B cell (primary cell): Measurements from ENCODE around the gene ESPNL.

Experiments used
- CTCF ChIP-seq: fragments of 200-600 bp; IDR thresholded peaks from one replicate; pipeline ENCODE4 v1.8.0; 2022; ENCODE audit warnings: antibody characterized with exemption, mild to moderate bottlenecking
- EZH2 ChIP-seq: IDR thresholded peaks from 2 replicates; pipeline ENCODE4 v1.6.1; 2012; ENCODE audit warnings: borderline replicate concordance, low read depth, mild to moderate bottlenecking, moderate library complexity, low read length; ENCODE audit not compliant: insufficient read depth, poor library complexity, severe bottlenecking

DNA sequence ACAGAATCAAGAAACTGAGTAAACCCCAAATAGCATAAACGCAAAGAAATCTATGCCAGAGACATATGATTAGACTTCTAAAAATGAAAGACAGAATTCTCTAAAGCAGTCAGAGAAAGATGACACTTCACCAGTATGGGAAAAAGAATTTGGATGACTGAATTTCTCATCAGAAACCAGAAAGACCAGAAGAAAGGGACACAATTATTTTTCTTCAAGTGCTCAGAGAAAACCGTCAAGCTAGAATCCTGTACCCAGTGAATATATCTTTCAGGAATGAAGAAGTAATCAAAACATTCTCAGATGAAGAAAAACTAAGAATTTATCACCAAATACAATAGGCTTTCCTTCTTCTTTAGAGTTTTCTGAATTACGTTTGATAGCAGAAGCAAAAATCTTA lies 14.2 kb upstream of the ESPNL start:
- TF ChIP-seq CTCF (no peak), EZH2 (no peak)
